Activated CD8-positive, alpha-beta memory T cell treated with anti-CD3 and anti-CD28 coated beads, Interleukin-2, amount 50 U/mL, for 24 hours (primary cell): ENCODE results near the gene P2RX5.

Experiments used
- DNase-seq: peaks from one replicate; pipeline ENCODE4 v3.0.0-alpha.2; 2020; ENCODE audit errors: extremely low read depth

Gene P2RX5

DNA sequence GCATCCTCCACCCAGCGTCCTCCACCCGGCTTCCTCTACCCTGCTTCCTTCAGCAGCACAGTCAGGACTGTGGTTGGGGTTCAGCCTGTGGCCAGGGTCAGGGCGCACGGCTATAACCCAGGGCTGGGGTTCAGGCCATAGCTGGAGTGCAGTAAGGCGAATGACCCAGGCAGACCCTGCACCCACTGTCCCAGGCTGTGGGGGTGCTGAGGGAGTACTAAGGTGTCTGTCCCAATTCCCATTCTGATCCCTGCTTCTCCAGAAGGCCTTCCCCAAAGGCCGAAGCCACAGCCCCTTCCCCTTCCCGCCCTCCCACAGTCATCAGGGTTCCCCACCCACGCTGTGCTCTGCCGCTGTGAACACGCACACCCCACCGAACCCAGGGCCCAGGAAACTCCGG, 14.9 kb downstream of the P2RX5 start:
- no peak for DNase-seq

DNA sequence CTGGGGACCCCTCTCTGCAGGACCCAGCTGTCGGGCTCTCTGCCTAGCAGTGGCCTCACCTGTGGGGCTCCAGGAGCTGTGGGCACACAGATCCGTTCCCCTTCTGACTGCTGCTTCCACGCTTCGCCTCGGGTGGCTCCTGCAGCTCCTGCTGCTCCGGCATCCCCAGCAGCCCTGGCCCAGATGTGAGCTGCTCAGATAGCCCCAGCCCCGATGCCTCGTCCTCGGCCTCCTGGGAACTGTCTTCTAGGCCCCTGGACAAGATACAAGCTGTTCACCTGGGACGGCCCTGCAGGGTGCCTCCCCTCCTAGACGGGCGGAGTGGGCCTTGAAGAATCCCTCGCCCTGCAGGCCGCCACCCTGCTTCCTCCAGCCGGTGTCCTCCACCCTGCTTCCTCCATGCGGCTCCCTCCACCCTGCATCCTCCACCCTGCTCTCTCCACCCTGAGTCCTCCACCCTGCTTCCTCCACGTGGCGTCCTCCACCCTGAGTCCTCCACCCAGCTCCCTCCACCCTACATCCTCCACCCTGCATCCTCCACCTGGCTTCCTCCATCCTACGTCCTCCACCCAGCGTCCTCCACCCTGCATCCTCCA, 16.3 kb downstream of the P2RX5 start:
- no peak for DNase-seq

DNA sequence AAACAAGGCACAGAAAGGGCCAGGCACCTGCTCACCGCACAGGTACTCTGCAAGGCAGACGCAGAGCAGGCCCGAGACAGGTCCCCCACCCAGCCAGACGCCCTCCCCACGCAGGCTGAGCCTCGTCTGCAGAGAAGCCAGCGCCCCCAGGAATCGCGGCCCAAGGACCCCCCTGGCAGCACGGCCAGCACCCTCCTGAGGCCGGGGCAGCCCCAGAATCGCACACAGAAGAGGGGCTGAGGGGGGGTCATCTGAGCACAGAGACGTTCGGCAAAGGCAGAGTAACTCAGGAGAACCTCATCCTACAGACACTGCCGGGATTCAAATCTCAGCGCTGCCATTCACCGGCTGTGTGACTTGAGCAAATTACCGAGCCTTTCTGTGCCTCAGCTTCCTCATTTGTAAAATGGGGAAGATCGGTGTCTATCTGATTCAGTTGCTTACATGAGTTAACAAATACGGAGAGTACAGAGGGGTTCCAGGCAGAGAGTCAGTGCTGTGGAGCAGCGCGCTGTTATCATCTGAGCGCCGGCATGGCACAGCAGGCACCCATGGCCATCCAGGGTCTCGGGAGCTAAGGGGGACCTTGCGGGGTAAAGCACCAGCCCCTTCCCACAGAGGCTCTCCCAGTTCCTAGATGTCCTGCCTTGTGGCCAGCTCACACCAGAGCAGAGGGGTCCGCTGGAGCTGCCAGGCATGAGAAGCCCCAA, 17.0 kb downstream of the P2RX5 start:
- no peak for DNase-seq

DNA sequence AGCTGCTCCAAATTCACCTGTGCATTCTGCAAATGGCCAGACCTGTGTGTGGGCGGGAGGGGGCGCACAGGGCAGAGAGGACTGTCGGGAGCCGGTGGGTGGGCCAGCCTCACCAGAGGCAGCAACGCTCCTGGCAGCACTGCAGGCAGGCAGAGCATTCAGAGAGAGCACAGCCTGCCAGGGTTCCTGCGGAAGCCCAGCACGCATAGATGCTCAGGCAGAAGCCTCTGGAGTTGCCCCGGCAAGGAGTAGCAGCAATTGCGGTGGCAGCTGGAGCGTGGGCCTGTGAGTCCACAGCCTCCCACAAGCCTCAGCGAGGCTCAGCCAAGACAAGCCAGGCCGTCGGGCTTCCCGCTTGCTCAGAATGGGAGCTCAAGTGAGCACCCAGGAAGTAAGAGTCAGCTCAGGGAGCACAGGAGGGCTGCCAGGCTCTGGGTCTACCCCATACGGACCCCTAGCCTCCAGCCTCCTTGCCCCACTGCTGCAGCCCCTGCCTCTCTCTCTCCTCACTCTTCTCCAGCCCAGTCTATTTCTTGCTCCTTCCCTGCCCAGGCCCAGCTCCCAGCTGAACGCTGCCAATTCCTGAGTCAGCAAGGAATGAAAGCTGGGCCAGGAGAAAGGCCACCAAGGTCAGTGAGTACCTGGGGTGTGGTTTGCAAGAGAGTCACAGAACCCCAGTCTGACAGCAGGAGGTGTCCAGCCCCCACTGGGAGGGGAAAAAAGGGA, 17.7 kb downstream of the P2RX5 start:
- no peak for DNase-seq

DNA sequence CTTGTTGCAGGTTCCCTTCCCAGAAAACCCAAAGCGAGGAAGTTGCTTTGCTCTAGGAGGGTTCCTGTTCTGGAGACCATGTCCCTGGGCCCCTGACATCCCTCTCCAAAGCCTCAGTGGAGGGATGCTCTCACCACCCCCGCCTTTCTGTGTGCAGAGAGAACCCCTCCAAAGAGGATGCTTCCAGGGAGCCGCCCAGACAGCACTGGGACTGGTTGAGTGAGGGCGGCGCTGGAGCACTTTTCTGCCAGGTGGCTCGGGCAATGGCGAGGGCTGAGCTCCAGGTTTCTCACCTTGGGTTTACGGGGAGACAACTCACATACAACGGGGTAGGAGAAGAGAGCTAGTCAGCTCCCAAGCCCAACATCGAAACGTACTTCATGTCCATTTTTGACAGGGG, 20.1 kb downstream of the P2RX5 start:
- DNase-seq = no peak

DNA sequence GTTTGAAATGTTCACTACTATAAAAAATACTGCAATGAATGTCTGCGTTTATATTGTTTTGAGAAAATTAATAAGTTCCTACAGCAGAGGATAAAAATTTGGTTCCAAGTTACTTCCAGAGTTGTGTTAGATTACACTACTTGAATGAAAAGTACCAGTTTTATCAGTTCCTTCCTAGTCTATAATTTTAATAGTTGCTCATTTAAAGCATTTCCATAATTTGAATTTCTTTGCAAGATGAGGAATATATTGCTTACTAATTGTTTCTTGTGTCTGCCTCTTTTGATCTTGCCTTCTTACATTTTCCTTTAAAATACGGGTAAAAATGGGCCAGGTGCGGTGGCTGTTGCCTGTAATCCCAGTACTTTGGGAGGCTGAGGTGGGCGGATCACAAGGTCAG, 23.4 kb downstream of the P2RX5 start:
- no peak for DNase-seq

DNA sequence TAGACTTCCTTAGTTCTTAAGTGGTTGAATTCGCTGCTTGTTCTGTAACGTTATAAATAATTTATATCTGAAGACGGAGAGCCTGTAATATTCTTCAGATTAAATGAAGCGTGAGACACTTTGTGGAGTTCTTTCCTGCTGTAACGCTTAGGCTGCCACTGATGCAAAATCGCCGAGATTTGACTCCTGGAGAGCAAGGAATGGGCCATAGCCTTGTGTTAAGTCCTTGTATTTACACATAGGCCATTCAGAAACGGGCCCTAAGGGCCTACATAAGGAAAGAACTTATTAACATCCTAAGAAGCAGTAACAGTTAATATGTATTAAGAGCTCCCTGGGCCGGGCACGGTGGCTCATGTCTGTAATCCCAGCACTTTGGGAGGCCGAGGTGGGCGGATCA, 26.4 kb downstream of the P2RX5 start:
- DNase-seq = no peak

DNA sequence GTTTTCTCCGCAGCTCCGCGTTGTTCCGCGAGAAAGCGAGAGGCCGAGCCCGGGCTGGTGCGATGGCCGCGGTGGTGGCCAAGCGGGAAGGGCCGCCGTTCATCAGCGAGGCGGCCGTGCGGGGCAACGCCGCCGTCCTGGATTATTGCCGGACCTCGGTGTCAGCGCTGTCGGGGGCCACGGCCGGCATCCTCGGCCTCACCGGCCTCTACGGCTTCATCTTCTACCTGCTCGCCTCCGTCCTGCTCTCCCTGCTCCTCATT, 26.9 kb downstream of the P2RX5 start:
- DNase-seq = no peak

DNA sequence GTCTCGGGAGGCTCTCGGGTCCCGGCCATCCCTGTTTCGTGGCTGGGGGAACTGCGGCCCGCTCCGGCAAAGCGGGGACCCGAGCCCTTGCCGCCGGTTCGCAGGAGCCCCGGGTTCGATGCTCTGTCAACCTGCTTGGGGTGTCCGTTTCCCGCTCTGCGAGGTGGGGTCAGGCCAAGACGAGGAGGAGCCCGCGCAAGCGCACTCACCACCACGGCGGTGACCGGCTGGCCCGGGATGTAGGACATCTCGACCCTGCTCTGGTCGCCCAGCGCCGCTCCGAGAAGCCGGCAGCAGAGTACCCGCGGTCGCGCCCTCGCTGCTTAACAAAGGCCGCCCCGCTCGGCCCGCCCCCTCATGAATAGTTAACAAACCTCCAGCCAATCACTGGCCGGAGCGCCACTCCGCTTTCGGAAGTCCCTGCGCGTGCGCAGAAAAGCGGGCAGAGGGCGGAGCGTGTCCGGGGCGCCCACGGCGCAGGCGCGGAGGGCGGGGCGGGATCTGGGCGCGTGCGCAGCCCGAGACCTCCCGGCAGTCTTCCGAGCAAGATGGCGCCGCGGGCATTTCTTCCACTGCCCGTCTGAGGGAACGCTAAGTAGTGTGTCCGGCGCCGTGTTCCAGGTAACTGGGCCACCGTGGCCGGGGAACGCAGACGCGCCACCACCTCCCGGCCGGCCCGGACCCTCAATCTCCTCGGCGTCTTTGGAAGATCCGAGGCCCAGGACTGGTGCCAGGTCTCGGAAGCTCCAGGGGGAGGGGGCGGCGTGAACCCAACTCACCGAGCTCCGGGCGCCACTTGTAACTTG, 27.5 kb downstream of the P2RX5 start, which contains the start of the genes EMC6 and TAX1BP3:
Gene EMC6, plus strand, starts transcription at position 534 of the 806 bp plus-strand sequence. CDS start 335 bp downstream, outside the sequence.
Gene TAX1BP3, minus strand, starts transcription at position 300 of the 806 bp plus-strand sequence. Its CDS starts 52 bp downstream, at position 248.
- DNase-seq = peak; percentile 94

DNA sequence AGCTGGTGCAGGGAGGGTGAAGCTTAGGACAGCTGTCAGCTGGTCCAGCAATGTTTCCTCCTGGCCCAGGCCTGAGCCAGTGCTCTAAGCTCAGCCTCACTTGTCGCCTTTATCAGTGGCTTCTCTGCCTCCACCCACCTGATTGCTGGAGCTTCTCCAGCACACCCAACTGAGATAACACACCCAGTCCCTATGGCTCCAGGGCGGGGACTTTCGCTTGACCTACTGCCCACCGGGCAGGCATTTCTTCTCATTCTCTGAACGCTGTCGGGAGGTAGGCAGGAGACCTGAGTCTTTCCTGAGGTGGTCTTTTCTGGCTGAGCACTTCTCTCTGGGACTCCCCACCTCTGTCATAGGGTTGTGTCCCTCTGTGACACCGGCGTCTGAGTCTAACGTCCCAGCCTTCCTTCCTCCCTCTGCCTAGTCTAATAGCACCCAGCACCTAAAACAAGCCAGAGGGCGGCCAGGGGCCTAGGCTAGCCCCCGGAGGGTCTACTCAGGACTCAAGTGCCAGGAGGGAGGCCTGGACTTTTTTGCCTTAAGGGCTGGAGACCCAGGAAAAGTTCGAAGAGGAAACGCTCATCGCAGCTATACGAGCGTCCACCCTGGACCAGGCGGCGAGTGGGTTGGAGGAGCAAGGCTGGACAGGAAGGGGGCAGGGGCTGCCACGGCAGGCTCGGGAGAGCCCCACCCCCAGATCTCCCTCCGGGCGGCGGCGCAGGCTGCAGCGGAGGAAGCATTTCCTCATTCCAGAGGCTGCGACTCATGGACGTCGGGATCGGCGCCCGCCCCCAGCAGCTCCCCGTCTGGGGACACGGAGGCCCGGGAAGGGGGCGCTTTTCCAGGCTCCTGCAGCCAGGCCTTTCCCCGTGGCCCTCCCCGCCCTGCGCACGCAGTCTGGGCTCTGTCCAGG, 28.3 kb downstream of the P2RX5 start:
- no peak for DNase-seq

DNA sequence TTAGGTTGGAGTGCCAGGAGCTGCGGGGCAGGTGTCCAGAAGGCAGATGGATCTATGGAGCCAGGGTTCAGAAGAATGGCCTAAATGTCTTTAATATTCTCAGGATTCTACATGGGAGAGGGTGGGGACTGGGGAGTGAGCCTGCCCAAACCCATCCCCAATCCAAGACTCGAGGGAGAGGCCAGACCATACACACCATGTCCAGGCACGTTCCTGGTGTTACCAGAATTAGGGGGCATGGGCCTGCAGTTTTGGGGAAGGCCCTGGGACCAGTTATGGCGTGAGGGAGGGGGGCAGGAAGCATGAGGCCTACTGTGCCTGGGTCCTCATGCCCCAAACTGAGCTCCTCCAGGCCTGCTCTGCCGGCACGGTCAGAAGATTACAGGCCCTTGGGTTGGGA, 29.4 kb downstream of the P2RX5 start:
- DNase-seq = no peak

DNA sequence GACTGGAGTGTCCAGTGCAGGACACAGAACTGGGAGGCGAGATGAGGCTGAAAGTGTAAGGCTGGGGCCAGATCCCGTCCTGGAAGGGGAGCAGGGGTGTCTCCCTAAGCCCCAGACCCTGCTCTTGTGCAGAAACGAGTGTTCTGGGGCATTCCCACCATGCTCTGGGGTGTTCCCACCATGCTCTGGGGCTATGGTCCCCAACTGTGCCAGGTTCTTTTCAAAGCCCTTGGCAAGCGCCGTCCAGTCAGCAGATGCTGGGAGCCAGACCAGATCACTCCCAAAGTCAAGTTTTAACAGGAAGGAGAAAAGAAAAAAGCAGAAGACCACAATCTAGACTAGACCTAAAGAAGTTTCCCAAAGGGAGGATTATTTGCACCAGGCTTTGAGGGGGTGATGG, 30.1 kb downstream of the P2RX5 start:
- DNase-seq = no peak

DNA sequence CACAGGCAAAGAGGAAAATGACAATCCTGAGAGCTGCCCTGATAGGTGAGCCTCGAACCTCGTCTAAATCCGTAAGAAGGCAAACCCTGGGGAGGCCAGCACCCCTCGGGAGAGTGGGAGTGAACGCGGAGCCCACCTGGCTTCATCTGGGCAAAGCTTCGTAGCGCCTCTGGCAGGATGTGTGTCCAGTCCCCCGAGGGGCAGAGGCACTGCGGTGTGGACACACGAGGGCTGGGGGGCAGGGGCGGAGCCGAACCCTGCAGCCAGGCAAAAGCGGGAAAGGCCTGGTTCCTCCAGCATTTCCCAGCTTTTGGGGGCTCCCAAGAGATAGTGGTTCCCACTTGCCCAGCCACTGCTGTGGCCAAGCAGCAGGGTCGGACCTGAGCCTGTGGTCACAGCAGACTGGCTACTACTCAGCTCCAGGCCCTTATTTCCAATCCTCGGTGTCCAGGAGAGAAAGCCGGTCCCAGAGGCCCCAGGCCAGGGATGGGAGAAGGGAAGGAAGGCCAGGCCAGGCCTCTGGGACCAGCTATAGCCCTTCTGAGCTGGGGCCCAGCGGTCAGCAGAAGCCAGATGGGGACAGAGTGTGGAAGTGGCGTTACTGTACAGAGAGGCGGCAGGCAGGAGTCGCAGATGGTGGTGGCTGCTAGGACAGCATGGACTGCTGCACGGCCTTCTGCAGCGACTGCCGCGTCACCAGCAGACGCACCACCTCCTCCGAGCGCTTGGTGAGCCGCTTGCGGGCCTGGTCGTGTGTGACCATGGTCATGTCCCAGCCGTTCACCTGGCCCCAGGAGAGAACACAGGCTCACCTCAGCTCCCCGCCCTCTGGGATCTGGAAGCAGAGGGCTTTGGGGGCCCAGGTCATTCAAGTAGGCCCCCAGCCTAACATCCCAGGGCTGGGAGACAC, 32.6 kb downstream of the P2RX5 start:
- DNase-seq = no peak

DNA sequence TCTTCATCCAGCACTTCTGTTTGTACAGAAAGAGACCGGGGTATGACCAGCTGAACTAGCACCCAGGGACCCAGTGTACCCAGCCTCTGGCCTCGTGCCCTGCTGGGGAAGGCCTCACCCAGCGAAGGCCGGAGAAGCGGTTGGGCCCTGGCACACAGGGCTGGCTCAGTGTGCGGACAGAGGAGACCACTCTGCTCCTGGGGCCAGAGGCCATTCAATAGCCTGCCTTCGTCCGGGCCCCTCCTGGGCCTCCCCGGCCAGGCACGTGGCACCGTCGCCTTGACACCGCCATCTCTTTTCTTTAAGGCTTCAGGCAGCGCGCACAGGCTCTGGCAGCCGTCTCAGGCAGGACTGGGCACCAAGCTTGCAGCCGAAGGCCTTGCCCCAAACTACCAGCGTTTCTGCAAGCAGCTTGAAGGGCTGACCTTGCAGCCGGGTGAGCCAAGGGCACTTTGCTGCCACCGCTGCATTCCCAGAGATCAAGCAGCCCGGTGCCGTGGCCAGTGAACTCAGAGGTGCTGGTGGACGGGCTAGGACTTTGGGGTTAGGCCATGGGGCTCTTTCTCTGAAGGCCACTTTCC, 35.6 kb downstream of the P2RX5 start:
- no peak for DNase-seq

DNA sequence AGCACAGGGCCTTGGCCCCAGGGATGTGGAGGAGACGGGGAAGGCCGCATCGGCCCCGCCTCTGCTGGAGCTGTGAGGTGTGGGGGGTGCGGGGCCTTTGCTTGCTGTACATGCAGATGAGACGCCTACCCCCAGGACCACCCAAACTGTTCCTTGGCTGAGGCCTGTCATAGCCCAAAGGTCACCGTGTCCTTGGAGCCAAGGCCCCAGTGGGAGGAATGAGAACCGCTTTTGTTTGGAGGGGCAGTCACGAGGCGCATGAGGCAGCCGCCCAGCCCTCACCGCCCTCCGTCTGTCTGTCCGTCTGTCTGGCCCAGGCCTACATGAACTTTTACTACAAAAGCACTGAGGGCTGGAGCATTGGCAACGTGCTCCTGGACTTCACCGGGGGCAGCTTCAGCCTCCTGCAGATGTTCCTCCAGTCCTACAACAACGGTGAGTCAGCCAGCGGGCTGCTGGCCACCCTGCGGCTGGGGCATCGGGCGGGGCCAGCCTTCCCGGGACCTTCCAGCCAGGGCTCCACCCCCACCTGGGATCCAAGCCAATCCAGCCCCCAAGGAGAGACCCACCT, 36.3 kb downstream of the P2RX5 start:
- DNase-seq = no peak

DNA sequence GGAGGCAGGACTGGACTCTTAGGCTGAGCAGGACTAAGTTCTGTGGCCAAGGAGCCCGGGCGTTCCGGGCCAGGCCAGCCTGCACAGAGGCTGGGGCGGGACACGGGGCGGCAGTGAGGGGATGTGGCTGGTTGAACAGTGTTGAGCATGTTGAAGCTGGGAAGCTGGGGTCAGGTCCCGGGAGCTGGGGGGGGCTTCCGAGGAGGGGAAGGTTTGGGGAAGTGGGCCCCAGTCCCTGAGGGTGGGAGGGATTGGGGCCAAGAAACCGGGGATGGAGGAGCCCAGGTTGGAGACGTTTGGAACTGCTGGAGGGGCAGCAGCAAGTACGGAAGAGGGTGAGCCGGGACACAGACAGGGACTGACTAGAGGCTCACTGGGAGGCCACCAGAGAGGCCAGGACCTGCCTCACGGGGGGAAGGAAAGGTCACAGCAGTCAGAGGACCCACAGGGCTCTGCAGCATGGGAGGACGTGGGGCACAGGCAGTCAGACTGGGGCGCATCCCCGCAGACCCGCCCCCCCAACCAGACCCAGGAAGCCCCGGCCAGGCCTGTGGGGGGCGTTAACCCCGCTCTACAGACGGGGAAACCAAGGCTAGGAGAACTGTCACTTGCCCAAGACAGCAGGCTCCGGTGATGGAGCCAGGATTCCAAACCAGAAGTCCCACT, 37.0 kb downstream of the P2RX5 start:
- no peak for DNase-seq

DNA sequence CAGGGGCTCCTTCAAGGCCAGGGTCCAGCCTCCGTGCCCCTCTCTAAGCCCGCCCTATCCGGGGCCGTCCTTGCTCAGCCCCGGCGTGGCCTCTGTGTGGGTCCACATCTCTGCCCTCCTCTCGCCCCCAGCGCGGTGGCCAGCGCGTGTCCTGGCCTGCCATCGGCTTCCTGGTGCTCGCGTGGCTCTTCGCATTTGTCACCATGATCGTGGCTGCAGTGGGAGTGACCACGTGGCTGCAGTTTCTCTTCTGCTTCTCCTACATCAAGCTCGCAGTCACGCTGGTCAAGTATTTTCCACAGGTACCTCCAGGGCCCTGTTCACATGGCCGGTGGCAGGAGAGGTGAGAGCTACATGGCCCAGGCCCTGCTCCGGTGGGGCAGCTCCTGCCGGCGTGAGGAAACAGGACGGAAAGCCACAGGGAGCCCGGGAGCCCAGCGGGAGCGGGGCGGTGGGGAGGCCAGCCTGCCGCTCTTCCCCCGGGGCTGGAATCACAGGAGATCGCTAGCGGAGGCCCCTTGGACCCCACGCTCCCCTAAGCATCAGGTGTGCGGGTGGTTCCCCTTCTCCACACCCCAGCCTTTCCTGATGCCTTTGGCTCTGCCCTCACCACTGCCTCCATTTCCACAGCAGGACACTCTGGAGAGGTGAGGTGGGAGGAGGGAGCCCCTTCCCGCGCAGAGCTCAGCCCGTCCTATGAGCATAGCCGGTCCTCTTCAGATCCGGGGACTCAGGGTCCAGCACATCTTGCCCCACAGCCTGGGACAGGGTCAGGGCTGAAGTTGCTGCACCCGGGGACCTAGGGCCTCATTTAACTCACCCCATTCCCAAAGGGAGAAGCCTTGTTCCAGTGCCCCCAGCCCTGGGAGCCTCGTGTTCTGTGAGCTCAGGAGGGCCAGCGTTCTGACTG, 37.8 kb downstream of the P2RX5 start:
- no peak for DNase-seq

DNA sequence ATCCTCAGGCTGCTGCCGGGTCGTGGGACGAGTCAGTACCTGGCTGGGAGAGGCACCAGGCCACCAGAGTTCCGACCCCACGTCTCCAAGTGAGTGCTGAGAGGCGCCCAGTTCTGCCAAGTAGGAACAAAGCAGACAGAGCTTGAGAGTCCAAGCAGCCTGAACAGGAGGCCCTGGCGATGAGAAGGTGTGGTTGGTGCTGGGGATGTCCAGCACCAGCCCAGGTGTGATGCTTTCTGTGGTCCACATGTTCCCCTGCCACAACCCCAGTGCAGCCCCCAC, 38.4 kb downstream of the P2RX5 start:
- no peak for DNase-seq
